ENCODE results near the gene SH3BP2. TPM values are rescaled to one million over a fixed set of nuclear protein-coding genes. Genes with fewer than 3 reads are reported as not detected.
"Not testable (repeated sequence)": the region's sequence is repeated elsewhere in the genome, so short reads cannot be mapped to it uniquely, and the experiment has no call there.

The SH3BP2 gene
- polyA plus RNA-seq, 1 donor (not counting 4 experiments of a cell fraction or from before 2014, with no cell fraction given): 11.2 TPM

DNA sequence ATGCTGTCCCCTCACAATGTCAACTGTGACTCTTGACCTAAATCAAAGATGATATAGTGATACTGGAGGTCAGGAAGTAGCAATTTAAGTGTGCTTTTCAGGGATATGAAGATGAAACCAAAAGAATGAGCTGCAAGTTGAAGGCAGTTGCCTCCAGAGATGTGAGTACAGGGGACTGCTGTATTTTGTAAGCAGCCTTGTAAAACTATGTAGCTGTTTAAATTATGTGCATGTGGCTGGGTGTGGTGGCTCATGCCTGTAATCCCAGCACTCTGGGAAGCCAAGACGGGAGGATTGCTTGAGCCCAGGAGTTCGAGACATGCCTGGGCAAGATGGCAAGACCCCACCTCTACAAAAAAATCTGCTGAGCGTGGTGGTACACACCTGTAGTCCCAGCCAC, 21.6 kb upstream of the SH3BP2 start:
- Histone ChIP-seq H3K27me3 (ENCODE audit: control insufficient read depth, extremely low read depth, insufficient read depth, low read length) (no peaks in the 10 kb centered on the region), H4K20me1 (ENCODE audit: control insufficient read depth, extremely low read depth, insufficient read depth, low read length) (no peaks in the 10 kb centered on the region), H2AFZ (ENCODE audit: control insufficient read depth, low read length) (peak overlapping the region; percentile 19), H3K79me2 (ENCODE audit: control insufficient read depth, insufficient read depth, low read length) (no peaks in the 10 kb centered on the region), H3K9me1 (ENCODE audit: control insufficient read depth, extremely low read depth, insufficient read depth, low read length) (no peaks in the 10 kb centered on the region), H3K9me3 (ENCODE audit: control insufficient read depth, low read depth, low read length) (no peaks in the 10 kb centered on the region), H3K36me3 (ENCODE audit: control insufficient read depth in 2 of 2, extremely low read depth in 1 of 2, insufficient read depth in 2 of 2, low read length in 2 of 2) (no peaks in the 10 kb centered on the region), H3K4me1 (ENCODE audit: control insufficient read depth, extremely low read depth, insufficient read depth, low read length) (no peaks in the 10 kb centered on the region), H3K9ac (ENCODE audit: control insufficient read depth, extremely low read depth, insufficient read depth, low read length) (no peak overlapping the region), H3K4me2 (ENCODE audit: control insufficient read depth, extremely low read depth, insufficient read depth, low read depth, low read length) (no peak overlapping the region), H3K27ac (ENCODE audit: control insufficient read depth, insufficient read depth, low read length) (no peak overlapping the region), H3K4me3 (ENCODE audit: control insufficient read depth in 2 of 3, extremely low read depth in 1 of 3, insufficient read depth in 2 of 3, low read depth in 1 of 3, low read length in 3 of 3) (no peak overlapping the region)
- DNase-seq (ENCODE audit: low read depth, low spot score) (no peak), FAIRE-seq (no peak)
- dilution Hi-C loops (cut with MboI; ENCODE audit: extremely low pct_ligation_motif_present, low sequenced_read_pairs): no loop called here
- TF ChIP-seq EZH2 (IDR thresholded peaks at IDR 0.05; ENCODE audit: low read length): no peak
- TF ChIP-seq, protein P1, sequence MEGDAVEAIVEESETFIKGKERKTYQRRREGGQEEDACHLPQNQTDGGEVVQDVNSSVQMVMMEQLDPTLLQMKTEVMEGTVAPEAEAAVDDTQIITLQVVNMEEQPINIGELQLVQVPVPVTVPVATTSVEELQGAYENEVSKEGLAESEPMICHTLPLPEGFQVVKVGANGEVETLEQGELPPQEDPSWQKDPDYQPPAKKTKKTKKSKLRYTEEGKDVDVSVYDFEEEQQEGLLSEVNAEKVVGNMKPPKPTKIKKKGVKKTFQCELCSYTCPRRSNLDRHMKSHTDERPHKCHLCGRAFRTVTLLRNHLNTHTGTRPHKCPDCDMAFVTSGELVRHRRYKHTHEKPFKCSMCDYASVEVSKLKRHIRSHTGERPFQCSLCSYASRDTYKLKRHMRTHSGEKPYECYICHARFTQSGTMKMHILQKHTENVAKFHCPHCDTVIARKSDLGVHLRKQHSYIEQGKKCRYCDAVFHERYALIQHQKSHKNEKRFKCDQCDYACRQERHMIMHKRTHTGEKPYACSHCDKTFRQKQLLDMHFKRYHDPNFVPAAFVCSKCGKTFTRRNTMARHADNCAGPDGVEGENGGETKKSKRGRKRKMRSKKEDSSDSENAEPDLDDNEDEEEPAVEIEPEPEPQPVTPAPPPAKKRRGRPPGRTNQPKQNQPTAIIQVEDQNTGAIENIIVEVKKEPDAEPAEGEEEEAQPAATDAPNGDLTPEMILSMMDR (optimal IDR thresholded peaks at IDR 0.05 in 1 of 3, IDR thresholded peaks at IDR 0.05 in 1 of 3, conservative IDR thresholded peaks at IDR 0.05 in 1 of 3; ENCODE audit: extremely low read depth in 1 of 3, insufficient read depth in 2 of 3, low read length in 3 of 3): no peak

DNA sequence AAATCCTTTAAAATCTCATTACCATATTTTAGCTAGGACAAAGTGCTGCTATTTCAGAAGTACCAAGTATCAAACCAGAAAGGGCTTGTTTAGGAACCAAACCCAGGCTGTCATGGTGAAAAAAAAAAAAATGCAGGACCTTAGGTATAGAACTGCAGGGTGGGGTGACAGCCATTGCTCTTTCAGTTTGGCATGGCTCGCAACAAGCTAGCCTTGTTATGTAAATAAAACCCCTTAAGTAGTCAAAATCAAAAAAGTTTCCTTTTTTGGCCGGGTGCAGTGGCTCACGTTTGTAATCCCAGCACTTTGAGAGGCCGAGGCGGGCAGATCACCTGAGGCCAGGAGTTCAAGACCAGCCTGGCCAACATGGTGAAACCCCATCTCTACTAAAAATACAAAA, 12.2 kb upstream of the SH3BP2 start:
- dilution Hi-C loops (cut with MboI; ENCODE audit: extremely low pct_ligation_motif_present, low sequenced_read_pairs): not testable (repeated sequence)

DNA sequence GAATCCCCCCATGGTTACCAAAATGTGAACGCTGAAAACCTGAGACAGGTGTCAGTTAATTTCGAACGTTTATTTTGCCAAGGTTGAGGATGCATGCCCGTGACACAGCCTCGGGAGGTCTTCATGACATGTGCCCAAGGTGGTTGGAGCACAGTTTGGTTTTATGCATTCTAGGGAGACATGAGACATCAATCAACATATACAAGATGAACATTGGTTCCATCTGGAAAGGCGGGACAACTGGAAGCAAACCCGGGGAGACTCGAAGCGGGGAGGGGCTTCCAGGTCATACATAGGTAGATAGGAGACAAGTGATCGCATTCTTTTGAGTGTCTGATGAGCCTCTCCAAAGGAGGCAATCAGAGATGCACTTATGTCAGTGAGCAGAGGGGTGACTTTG, 11.0 kb upstream of the SH3BP2 start:
- Histone ChIP-seq H3K9ac (ENCODE audit: control insufficient read depth, extremely low read depth, insufficient read depth, low read length) (no peak overlapping the region), H3K9me3 (ENCODE audit: control insufficient read depth, low read depth, low read length) (no peaks in the 10 kb centered on the region), H3K4me2 (ENCODE audit: control insufficient read depth, extremely low read depth, insufficient read depth, low read depth, low read length) (no peak overlapping the region), H3K79me2 (ENCODE audit: control insufficient read depth, insufficient read depth, low read length) (no peaks in the 10 kb centered on the region), H2AFZ (ENCODE audit: control insufficient read depth, low read length) (no peak overlapping the region), H3K36me3 (ENCODE audit: control insufficient read depth in 2 of 2, extremely low read depth in 1 of 2, insufficient read depth in 2 of 2, low read length in 2 of 2) (no peaks in the 10 kb centered on the region), H3K4me1 (ENCODE audit: control insufficient read depth, extremely low read depth, insufficient read depth, low read length) (no peaks in the 10 kb centered on the region), H4K20me1 (ENCODE audit: control insufficient read depth, extremely low read depth, insufficient read depth, low read length) (no peaks in the 10 kb centered on the region), H3K27ac (ENCODE audit: control insufficient read depth, insufficient read depth, low read length) (no peak overlapping the region), H3K4me3 (ENCODE audit: control insufficient read depth in 2 of 3, extremely low read depth in 1 of 3, insufficient read depth in 2 of 3, low read depth in 1 of 3, low read length in 3 of 3) (no peak overlapping the region), H3K27me3 (ENCODE audit: control insufficient read depth, extremely low read depth, insufficient read depth, low read length) (peaks cover 5% of the 10 kb centered on the region), H3K9me1 (ENCODE audit: control insufficient read depth, extremely low read depth, insufficient read depth, low read length) (no peaks in the 10 kb centered on the region)
- dilution Hi-C loops (cut with MboI; ENCODE audit: extremely low pct_ligation_motif_present, low sequenced_read_pairs): no loop called here
- TF ChIP-seq, protein P1 (optimal IDR thresholded peaks at IDR 0.05 in 1 of 3, IDR thresholded peaks at IDR 0.05 in 1 of 3, conservative IDR thresholded peaks at IDR 0.05 in 1 of 3; ENCODE audit: extremely low read depth in 1 of 3, insufficient read depth in 2 of 3, low read length in 3 of 3): no peak
- FAIRE-seq (no peak), DNase-seq (ENCODE audit: low read depth, low spot score) (no peak)

More for the DNA sequence above, 12.2 kb upstream of the SH3BP2 start:
- not testable (repeated sequence) for H2AFZ ChIP-seq (ENCODE audit: control insufficient read depth, low read length); H3K79me2 ChIP-seq (ENCODE audit: control insufficient read depth, insufficient read depth, low read length); FAIRE-seq; H3K9me1 ChIP-seq (ENCODE audit: control insufficient read depth, extremely low read depth, insufficient read depth, low read length); H3K9ac ChIP-seq (ENCODE audit: control insufficient read depth, extremely low read depth, insufficient read depth, low read length); H4K20me1 ChIP-seq (ENCODE audit: control insufficient read depth, extremely low read depth, insufficient read depth, low read length); H3K4me3 ChIP-seq (ENCODE audit: control insufficient read depth in 2 of 3, extremely low read depth in 1 of 3, insufficient read depth in 2 of 3, low read depth in 1 of 3, low read length in 3 of 3); H3K4me2 ChIP-seq (ENCODE audit: control insufficient read depth, extremely low read depth, insufficient read depth, low read depth, low read length); H3K27me3 ChIP-seq (ENCODE audit: control insufficient read depth, extremely low read depth, insufficient read depth, low read length); H3K4me1 ChIP-seq (ENCODE audit: control insufficient read depth, extremely low read depth, insufficient read depth, low read length); H3K9me3 ChIP-seq (ENCODE audit: control insufficient read depth, low read depth, low read length); H3K27ac ChIP-seq (ENCODE audit: control insufficient read depth, insufficient read depth, low read length); H3K36me3 ChIP-seq (ENCODE audit: control insufficient read depth in 2 of 2, extremely low read depth in 1 of 2, insufficient read depth in 2 of 2, low read length in 2 of 2); DNase-seq (ENCODE audit: low read depth, low spot score)

Data from keratinocyte (primary cell).